Bronchial epithelial cell (primary cell): ENCODE data around the gene CLSTN2. TPM values are rescaled to one million over a fixed set of nuclear protein-coding genes. Genes with fewer than 3 reads are reported as not detected.

ENCODE experiments used
- DNase-seq: peaks from one replicate; pipeline ENCODE4 v3.0.0-alpha.2; 2010; ENCODE audit warnings: low read depth
- FAIRE-seq: peaks from 2 replicates; lab custom pipeline; 2011; peaks lifted over from hg19 to GRCh38; lab: Jason Lieb, UNC
- H3K27me3 ChIP-seq: 2 replicates; pipeline ENCODE4 v1.5.1; 2011; ENCODE audit warnings: low read length; ENCODE audit not compliant: control insufficient read depth, insufficient read depth
- H3K36me3 ChIP-seq: 2 replicates; pipeline ENCODE4 v1.5.1; 2011; ENCODE audit warnings: low read length; ENCODE audit not compliant: control insufficient read depth, insufficient read depth
- H3K4me3 ChIP-seq: 2 replicates; pipeline ENCODE4 v1.5.1; 2011; ENCODE audit warnings: mild to moderate bottlenecking, low read depth, low read length, control low read depth
- total RNA-seq: library from RNA; depleted of rRNA; stranded (reverse); fragments of >200 nt; gene quantifications from 2 replicates; pipeline ENCODE4 v1.2.1, GENCODE V29; 2014
- TF ChIP-seq, protein P1 (sequence below): IDR thresholded peaks from 2 replicates; pipeline ENCODE4 v1.5.1; 2011; ENCODE audit warnings: mild to moderate bottlenecking, moderate library complexity, low read length, control low read depth, inconsistent platforms; ENCODE audit not compliant: insufficient read depth, severe bottlenecking

Gene CLSTN2
- total RNA-seq, 1 donor from 2014 or later, result 0.26 TPM

DNA sequence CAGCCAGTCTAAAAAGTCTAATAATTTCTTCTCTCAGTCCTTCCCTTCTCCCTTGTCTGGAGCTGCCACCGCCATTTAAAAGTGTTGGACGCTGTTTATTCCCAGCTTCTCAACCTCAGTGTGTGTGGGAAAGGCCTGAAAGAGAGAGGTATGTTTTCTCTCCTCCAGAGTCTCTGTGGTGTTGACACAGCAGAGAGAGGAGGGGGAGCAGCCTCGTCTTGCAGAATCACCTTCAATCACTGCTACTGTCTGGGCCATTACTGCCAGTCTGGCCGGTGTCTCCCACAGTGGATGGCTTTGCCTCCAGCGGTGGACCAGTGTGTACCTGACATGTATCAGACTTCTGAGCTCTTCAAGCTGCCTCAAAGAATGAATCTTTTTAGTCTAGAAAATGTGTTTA is 641.5 kb downstream of the CLSTN2 start:
- FAIRE-seq, result no peak
- H3K36me3 ChIP-seq, result no peaks in the 10 kb centered on the region
- peaks cover 2% of the 10 kb centered on the region for H3K27me3 ChIP-seq
- TF ChIP-seq, protein P1, sequence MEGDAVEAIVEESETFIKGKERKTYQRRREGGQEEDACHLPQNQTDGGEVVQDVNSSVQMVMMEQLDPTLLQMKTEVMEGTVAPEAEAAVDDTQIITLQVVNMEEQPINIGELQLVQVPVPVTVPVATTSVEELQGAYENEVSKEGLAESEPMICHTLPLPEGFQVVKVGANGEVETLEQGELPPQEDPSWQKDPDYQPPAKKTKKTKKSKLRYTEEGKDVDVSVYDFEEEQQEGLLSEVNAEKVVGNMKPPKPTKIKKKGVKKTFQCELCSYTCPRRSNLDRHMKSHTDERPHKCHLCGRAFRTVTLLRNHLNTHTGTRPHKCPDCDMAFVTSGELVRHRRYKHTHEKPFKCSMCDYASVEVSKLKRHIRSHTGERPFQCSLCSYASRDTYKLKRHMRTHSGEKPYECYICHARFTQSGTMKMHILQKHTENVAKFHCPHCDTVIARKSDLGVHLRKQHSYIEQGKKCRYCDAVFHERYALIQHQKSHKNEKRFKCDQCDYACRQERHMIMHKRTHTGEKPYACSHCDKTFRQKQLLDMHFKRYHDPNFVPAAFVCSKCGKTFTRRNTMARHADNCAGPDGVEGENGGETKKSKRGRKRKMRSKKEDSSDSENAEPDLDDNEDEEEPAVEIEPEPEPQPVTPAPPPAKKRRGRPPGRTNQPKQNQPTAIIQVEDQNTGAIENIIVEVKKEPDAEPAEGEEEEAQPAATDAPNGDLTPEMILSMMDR, result no peak
- DNase-seq, result no peak
- H3K4me3 ChIP-seq, result no peak overlapping the region

GRCh38 chr3:140577911-140578310 is 642.9 kb downstream of the CLSTN2 start:
- TF ChIP-seq, protein P1, result no peak
- peaks cover 2% of the 10 kb centered on the region for H3K27me3 ChIP-seq
- no peak overlapping the region for H3K4me3 ChIP-seq
- DNase-seq (no peak), FAIRE-seq (no peak)
- H3K36me3 ChIP-seq, result no peaks in the 10 kb centered on the region

- H3K36me3 ChIP-seq, result no peaks in the 10 kb centered on the region
- no peak for DNase-seq
- FAIRE-seq, result no peak
- peaks cover 2% of the 10 kb centered on the region for H3K27me3 ChIP-seq
- no peak overlapping the region for H3K4me3 ChIP-seq
- TF ChIP-seq, protein P1, result no peak
Observed at GRCh38 chr3:140579260-140579659, 644.3 kb downstream of the CLSTN2 start.

GRCh38 chr3:140580746-140581145 is 645.8 kb downstream of the CLSTN2 start:
- TF ChIP-seq, protein P1, result no peak
- H3K4me3 ChIP-seq, result no peak overlapping the region
- peaks cover 2% of the 10 kb centered on the region for H3K27me3 ChIP-seq
- H3K36me3 ChIP-seq, result no peaks in the 10 kb centered on the region
- FAIRE-seq (no peak), DNase-seq (peak; percentile 33)

DNA sequence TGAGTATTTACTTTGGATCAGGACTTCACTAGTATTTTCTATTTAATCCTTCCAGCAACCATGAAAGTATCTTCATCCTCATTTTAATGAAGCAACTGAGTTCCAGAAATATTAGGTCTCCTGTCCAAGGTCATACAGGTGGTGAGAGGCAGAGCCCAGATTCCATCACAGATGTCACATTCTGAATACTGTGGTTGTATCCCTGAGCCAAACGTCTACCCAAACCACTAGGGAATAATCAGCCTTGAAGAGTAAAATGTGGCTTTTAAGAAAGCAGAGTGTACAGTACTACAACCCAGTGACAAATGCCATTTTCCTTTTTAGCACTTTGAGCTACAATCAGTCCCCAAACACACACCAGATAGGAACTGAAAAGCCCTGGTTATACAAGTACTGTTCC is 649.6 kb downstream of the CLSTN2 start:
- H3K27me3 ChIP-seq, result no peaks in the 10 kb centered on the region
- no peak for DNase-seq
- H3K4me3 ChIP-seq, result no peak overlapping the region
- FAIRE-seq, result no peak
- H3K36me3 ChIP-seq, result no peaks in the 10 kb centered on the region
- TF ChIP-seq, protein P1, result no peak

GRCh38 chr3:140585828-140586227 is 650.8 kb downstream of the CLSTN2 start:
- no peaks in the 10 kb centered on the region for H3K27me3 ChIP-seq
- TF ChIP-seq, protein P1, result no peak
- FAIRE-seq (peak; percentile 55), DNase-seq (peak; percentile 4)
- no peak overlapping the region for H3K4me3 ChIP-seq
- H3K36me3 ChIP-seq, result no peaks in the 10 kb centered on the region
